GM18499 (cell line): Measurements from ENCODE around the gene ARHGAP4.

ENCODE experiments used
- ATAC-seq: cut with Tn5 transposase; IDR thresholded peaks from one replicate; pipeline ENCODE4 v1.9.1; 2021; ENCODE audit warnings: moderate number of reproducible peaks; ENCODE audit not compliant: insufficient read depth, unreplicated experiment

ARHGAP4 gene

GRCh38 chrX:153871451-153871850 lies 54.6 kb downstream of the ARHGAP4 start:
- ATAC-seq: no peak

GRCh38 chrX:153870791-153871360 lies 55.2 kb downstream of the ARHGAP4 start:
- no peak for ATAC-seq

GRCh38 chrX:153870288-153870690 lies 55.8 kb downstream of the ARHGAP4 start:
- no peak for ATAC-seq

- no peak for ATAC-seq
Measured at GRCh38 chrX:153869473-153870287, 56.4 kb downstream of the ARHGAP4 start.

- no peak for ATAC-seq
Measured at GRCh38 chrX:153868576-153869472, 57.2 kb downstream of the ARHGAP4 start.

GRCh38 chrX:153867671-153868070 lies 58.4 kb downstream of the ARHGAP4 start:
- ATAC-seq: no peak

GRCh38 chrX:153867139-153867538 lies 58.9 kb downstream of the ARHGAP4 start:
- ATAC-seq: no peak

- ATAC-seq: no peak
Measured at GRCh38 chrX:153866302-153867019, 59.6 kb downstream of the ARHGAP4 start.

GRCh38 chrX:153865685-153866084 lies 60.4 kb downstream of the ARHGAP4 start:
- no peak for ATAC-seq

- no peak for ATAC-seq
Measured at GRCh38 chrX:153865321-153865580, 60.8 kb downstream of the ARHGAP4 start.

- ATAC-seq: no peak
Measured at GRCh38 chrX:153864561-153865320, 61.3 kb downstream of the ARHGAP4 start.

- ATAC-seq: no peak
Measured at GRCh38 chrX:153864101-153864500, 62.0 kb downstream of the ARHGAP4 start.

- ATAC-seq: no peak
Measured at GRCh38 chrX:153863251-153863991, 62.6 kb downstream of the ARHGAP4 start.

GRCh38 chrX:153862369-153863250 lies 63.5 kb downstream of the ARHGAP4 start:
- ATAC-seq: no peak

- no peak for ATAC-seq
Measured at GRCh38 chrX:153861733-153862310, 64.2 kb downstream of the ARHGAP4 start.

GRCh38 chrX:153861151-153861550 lies 64.9 kb downstream of the ARHGAP4 start:
- no peak for ATAC-seq
